BLaER1 (cell line): Measurements from ENCODE around the gene S100B.
A peak's percentile ranks its signal among the peaks of the same experiment; 100 is the strongest.

Source experiments
- H3K27ac ChIP-seq: shearing (Covaris generic); formaldehyde crosslinking; 2 replicates; pipeline ENCODE4 v1.8.1; 2022
- H3K27me3 ChIP-seq: shearing (Covaris generic); formaldehyde crosslinking; 2 replicates; pipeline ENCODE4 v1.8.1; 2022
- H3K36me3 ChIP-seq: shearing (Covaris generic); formaldehyde crosslinking; 2 replicates; pipeline ENCODE4 v1.8.1; 2022
- H3K4me1 ChIP-seq: shearing (Covaris generic); formaldehyde crosslinking; 2 replicates; pipeline ENCODE4 v1.8.1; 2022
- H3K4me2 ChIP-seq: shearing (Covaris generic); formaldehyde crosslinking; 2 replicates; pipeline ENCODE4 v1.8.1; 2022
- H3K4me3 ChIP-seq: shearing (Covaris generic); formaldehyde crosslinking; 2 replicates; pipeline ENCODE4 v1.8.1; 2022
- H3K9ac ChIP-seq: shearing (Covaris generic); formaldehyde crosslinking; 2 replicates; pipeline ENCODE4 v1.8.1; 2022
- H3K9me3 ChIP-seq: shearing (Covaris generic); formaldehyde crosslinking; 2 replicates; pipeline ENCODE4 v1.8.1; 2022
- H4K20me1 ChIP-seq: shearing (Covaris generic); formaldehyde crosslinking; 2 replicates; pipeline ENCODE4 v1.8.1; 2022
- Cebpa-rat ChIP-seq: shearing (Covaris generic); IDR thresholded peaks from 2 replicates; pipeline ENCODE4 v1.8.1; 2022

Gene S100B

GRCh38 chr21:46604975-46605766 is at the start of gene S100B:
TSS of gene S100B (minus strand) at chr21:46605082. CDS start at chr21:46602415, 2,667 bp downstream.
- Histone ChIP-seq H3K9ac (peak within 1 kb of the TSS; percentile 60; the same call in 1 of the 2 replicates), H3K36me3 (no peaks in the 10 kb centered on the region), H3K27me3 (no peaks in the 10 kb centered on the region), H3K4me1 (peaks cover 29% of the 10 kb centered on the region), H3K9me3 (peaks cover 3% of the 10 kb centered on the region), H3K4me2 (peak within 1 kb of the TSS; percentile 80), H4K20me1 (no peaks in the 10 kb centered on the region), H3K27ac (peak within 1 kb of the TSS; percentile 76), H3K4me3 (no peak within 1 kb of the TSS)
- no peak for TF ChIP-seq Cebpa-rat

GRCh38 chr21:46651121-46651520 is 46.2 kb upstream of the S100B start:
- Histone ChIP-seq H3K4me2 (no peak overlapping the region), H3K9me3 (peaks cover 29% of the 10 kb centered on the region), H3K36me3 (peaks cover 98% of the 10 kb centered on the region), H3K27me3 (no peaks in the 10 kb centered on the region), H3K4me1 (no peaks in the 10 kb centered on the region), H4K20me1 (peaks cover 26% of the 10 kb centered on the region; the same call in 1 of the 2 replicates), H3K4me3 (no peak overlapping the region), H3K9ac (no peak overlapping the region), H3K27ac (no peak overlapping the region)
- no peak for TF ChIP-seq Cebpa-rat

- Histone ChIP-seq H3K27ac (no peak overlapping the region), H3K36me3 (peaks cover 98% of the 10 kb centered on the region), H4K20me1 (peaks cover 26% of the 10 kb centered on the region; the same call in 1 of the 2 replicates), H3K9me3 (peaks cover 23% of the 10 kb centered on the region), H3K4me2 (no peak overlapping the region), H3K4me1 (no peaks in the 10 kb centered on the region), H3K9ac (no peak overlapping the region), H3K4me3 (no peak overlapping the region), H3K27me3 (no peaks in the 10 kb centered on the region)
- TF ChIP-seq Cebpa-rat = no peak
Observed at GRCh38 chr21:46650476-46651098, 45.7 kb upstream of the S100B start.

- Histone ChIP-seq H3K4me3 (no peak overlapping the region), H3K27me3 (no peaks in the 10 kb centered on the region), H3K36me3 (peaks cover 98% of the 10 kb centered on the region), H3K9ac (no peak overlapping the region), H3K4me2 (no peak overlapping the region), H3K4me1 (no peaks in the 10 kb centered on the region), H3K27ac (no peak overlapping the region), H3K9me3 (peaks cover 11% of the 10 kb centered on the region), H4K20me1 (peaks cover 26% of the 10 kb centered on the region; the same call in 1 of the 2 replicates)
- TF ChIP-seq Cebpa-rat = no peak
Observed at GRCh38 chr21:46649356-46649755, 44.5 kb upstream of the S100B start.

- Histone ChIP-seq H3K27ac (no peak overlapping the region), H3K9me3 (peaks cover 3% of the 10 kb centered on the region; the same call in 1 of the 2 replicates), H3K4me3 (no peak overlapping the region), H3K27me3 (no peaks in the 10 kb centered on the region), H4K20me1 (peaks cover 26% of the 10 kb centered on the region; the same call in 1 of the 2 replicates), H3K9ac (no peak overlapping the region), H3K4me1 (no peaks in the 10 kb centered on the region), H3K4me2 (no peak overlapping the region), H3K36me3 (peaks cover 98% of the 10 kb centered on the region)
- TF ChIP-seq Cebpa-rat = no peak
Observed at GRCh38 chr21:46648539-46648938, 43.7 kb upstream of the S100B start.

GRCh38 chr21:46646541-46647154 is 41.8 kb upstream of the S100B start:
- Histone ChIP-seq H4K20me1 (peaks cover 32% of the 10 kb centered on the region; the same call in 1 of the 2 replicates), H3K4me2 (no peak overlapping the region), H3K9me3 (no peaks in the 10 kb centered on the region), H3K27me3 (no peaks in the 10 kb centered on the region), H3K4me1 (no peaks in the 10 kb centered on the region), H3K27ac (no peak overlapping the region), H3K36me3 (peaks cover 96% of the 10 kb centered on the region), H3K4me3 (no peak overlapping the region), H3K9ac (no peak overlapping the region)
- no peak for TF ChIP-seq Cebpa-rat

- TF ChIP-seq Cebpa-rat = no peak
- Histone ChIP-seq H4K20me1 (peaks cover 29% of the 10 kb centered on the region; the same call in 1 of the 2 replicates), H3K36me3 (peaks cover 96% of the 10 kb centered on the region), H3K4me3 (no peak overlapping the region), H3K9ac (no peak overlapping the region), H3K27ac (no peak overlapping the region), H3K4me1 (no peaks in the 10 kb centered on the region), H3K4me2 (no peak overlapping the region), H3K27me3 (no peaks in the 10 kb centered on the region), H3K9me3 (no peaks in the 10 kb centered on the region)
Observed at GRCh38 chr21:46645840-46646239, 41.0 kb upstream of the S100B start.

- H3K4me3 ChIP-seq = no peak overlapping the region
- H3K4me1 ChIP-seq = peaks cover 16% of the 10 kb centered on the region; the same call in 1 of the 2 replicates
- no peak overlapping the region for H3K4me2 ChIP-seq
- no peaks in the 10 kb centered on the region for H3K27me3 ChIP-seq
- no peak overlapping the region for H3K27ac ChIP-seq
- H3K9me3 ChIP-seq = no peaks in the 10 kb centered on the region
- no peak overlapping the region for H3K9ac ChIP-seq
- H4K20me1 ChIP-seq = 0 out of 2 replicates have a peak, but pooled peaks cover 8% of the 10 kb centered on the region
- H3K36me3 ChIP-seq = peaks cover 78% of the 10 kb centered on the region
- no peak for TF ChIP-seq Cebpa-rat
Observed at GRCh38 chr21:46643379-46644177, 38.7 kb upstream of the S100B start.

GRCh38 chr21:46641656-46642055 is 36.8 kb upstream of the S100B start:
- Histone ChIP-seq H4K20me1 (peaks cover 21% of the 10 kb centered on the region), H3K4me3 (no peak overlapping the region), H3K9ac (no peak overlapping the region), H3K4me2 (no peak overlapping the region), H3K27me3 (no peaks in the 10 kb centered on the region), H3K36me3 (peaks cover 65% of the 10 kb centered on the region), H3K9me3 (no peaks in the 10 kb centered on the region), H3K27ac (no peak overlapping the region), H3K4me1 (peaks cover 33% of the 10 kb centered on the region)
- TF ChIP-seq Cebpa-rat = no peak
